ENCODE results near the gene EDARADD. TPM values are rescaled to one million over a fixed set of nuclear protein-coding genes. Genes with fewer than 3 reads are reported as not detected.

Gene EDARADD
- total RNA-seq, 1 donor from 2014 or later = 0.89 TPM

DNA sequence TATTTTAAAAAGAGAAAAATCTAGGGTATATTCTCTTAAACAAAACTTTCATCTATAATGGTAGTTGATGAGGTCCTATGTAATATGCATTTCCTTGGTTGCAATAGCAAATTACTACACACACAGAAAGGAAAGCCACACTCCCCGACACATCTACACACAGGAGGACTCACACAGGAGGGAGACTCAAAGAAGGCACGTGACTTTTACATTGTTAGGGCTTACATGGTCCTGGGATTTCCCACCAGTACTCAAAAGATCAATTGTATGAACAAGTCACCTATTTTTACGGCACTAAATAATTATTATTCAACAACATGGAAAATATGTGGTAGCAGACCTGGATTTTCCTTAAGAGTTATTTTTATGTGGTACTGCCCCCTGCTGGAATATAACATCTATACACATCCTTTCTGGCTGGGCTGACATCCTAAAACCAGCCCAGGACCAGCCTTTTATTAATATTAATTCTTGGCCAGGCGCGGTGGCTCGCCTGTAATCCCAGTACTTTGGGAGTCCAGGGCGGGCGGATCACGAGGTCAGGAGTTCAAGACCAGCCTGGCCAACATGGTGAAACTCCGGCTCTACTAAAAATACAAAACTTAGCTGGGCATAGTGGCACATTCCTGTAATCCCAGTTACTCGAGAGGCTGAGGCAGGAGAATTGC, 95.8 kb downstream of the EDARADD start:
- H3K4me3 ChIP-seq = peak overlapping the region; percentile 12
- DNase-seq (no peak), ATAC-seq (peak; percentile 53 to 77)
- no peaks in the 10 kb centered on the region for H3K27me3 ChIP-seq (ENCODE audit: low read depth)
- TF ChIP-seq, protein P1, sequence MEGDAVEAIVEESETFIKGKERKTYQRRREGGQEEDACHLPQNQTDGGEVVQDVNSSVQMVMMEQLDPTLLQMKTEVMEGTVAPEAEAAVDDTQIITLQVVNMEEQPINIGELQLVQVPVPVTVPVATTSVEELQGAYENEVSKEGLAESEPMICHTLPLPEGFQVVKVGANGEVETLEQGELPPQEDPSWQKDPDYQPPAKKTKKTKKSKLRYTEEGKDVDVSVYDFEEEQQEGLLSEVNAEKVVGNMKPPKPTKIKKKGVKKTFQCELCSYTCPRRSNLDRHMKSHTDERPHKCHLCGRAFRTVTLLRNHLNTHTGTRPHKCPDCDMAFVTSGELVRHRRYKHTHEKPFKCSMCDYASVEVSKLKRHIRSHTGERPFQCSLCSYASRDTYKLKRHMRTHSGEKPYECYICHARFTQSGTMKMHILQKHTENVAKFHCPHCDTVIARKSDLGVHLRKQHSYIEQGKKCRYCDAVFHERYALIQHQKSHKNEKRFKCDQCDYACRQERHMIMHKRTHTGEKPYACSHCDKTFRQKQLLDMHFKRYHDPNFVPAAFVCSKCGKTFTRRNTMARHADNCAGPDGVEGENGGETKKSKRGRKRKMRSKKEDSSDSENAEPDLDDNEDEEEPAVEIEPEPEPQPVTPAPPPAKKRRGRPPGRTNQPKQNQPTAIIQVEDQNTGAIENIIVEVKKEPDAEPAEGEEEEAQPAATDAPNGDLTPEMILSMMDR (IDR thresholded peaks at IDR 0.05) = peak; percentile 59
- H3K36me3 ChIP-seq = no peaks in the 10 kb centered on the region
- no peaks in the 10 kb centered on the region for H3K4me1 ChIP-seq
- no peak overlapping the region for H3K27ac ChIP-seq
- H3K9me3 ChIP-seq = no peaks in the 10 kb centered on the region
- intact Hi-C loops (cut with DNase I) = no loop called here

DNA sequence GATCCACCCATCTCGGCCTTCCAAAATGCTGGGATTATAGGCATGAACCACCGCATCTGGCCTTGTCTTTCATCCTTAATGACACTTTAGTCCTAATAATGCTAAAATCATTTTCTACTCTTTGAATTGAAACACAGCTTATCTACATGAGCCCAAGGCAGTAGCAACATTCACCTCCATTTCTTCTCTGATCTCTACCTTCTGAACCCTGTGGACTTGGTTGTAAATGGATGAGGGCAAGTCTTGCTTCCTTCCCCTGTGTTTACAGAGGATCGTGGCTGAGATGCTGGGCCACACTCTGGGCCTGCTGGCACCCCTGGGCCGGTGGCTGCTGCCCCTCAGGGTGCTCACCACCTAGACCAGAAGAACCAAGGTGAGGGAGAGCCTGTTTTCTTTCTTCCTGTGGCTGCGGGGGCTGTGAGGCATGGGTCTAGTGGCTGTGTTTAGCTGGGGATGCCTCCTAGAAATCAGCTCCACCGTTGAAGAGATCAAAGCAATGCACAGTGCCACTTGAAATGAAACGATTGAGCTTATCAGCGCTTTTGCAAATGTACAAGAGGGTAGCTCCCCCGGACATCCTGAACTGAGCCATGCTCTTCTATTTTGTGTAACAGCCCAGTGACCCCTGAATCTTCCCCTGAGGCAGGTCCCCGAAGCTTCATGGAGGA, 97.5 kb downstream of the EDARADD start:
- DNase-seq = no peak
- H3K27ac ChIP-seq = no peak overlapping the region
- H3K4me1 ChIP-seq = no peaks in the 10 kb centered on the region
- TF ChIP-seq, protein P1 (IDR thresholded peaks at IDR 0.05) = no peak
- ATAC-seq = no peak
- no peak overlapping the region for H3K4me3 ChIP-seq
- H3K36me3 ChIP-seq = no peaks in the 10 kb centered on the region
- H3K27me3 ChIP-seq (ENCODE audit: low read depth) = no peaks in the 10 kb centered on the region
- intact Hi-C loops (cut with DNase I) = no loop called here
- no peaks in the 10 kb centered on the region for H3K9me3 ChIP-seq

DNA sequence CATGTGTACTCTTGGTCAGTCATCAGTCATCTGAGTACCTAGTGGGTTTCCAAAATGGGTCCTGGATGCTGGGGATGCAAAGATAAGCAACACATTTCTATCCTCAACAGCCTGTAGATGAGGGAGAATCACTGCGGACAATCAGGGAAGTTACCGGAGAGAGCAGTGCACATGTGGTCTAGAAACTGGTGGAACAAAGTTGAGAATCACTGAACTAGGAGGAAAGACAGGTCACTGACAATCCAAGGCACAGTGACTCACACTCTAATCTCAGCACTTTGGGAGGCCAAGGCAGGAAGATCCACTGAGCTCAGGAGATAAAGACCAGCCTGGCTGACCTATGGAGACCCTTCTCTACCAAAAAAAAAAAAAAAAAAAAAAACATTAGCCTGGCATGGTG, 98.3 kb downstream of the EDARADD start:
- DNase-seq (no peak), ATAC-seq (no peak)
- H3K4me1 ChIP-seq = no peaks in the 10 kb centered on the region
- H3K9me3 ChIP-seq = no peaks in the 10 kb centered on the region
- intact Hi-C loops (cut with DNase I) = no loop called here
- H3K27me3 ChIP-seq (ENCODE audit: low read depth) = no peaks in the 10 kb centered on the region
- no peak overlapping the region for H3K27ac ChIP-seq
- TF ChIP-seq, protein P1 (IDR thresholded peaks at IDR 0.05) = no peak
- no peaks in the 10 kb centered on the region for H3K36me3 ChIP-seq
- H3K4me3 ChIP-seq = no peak overlapping the region

DNA sequence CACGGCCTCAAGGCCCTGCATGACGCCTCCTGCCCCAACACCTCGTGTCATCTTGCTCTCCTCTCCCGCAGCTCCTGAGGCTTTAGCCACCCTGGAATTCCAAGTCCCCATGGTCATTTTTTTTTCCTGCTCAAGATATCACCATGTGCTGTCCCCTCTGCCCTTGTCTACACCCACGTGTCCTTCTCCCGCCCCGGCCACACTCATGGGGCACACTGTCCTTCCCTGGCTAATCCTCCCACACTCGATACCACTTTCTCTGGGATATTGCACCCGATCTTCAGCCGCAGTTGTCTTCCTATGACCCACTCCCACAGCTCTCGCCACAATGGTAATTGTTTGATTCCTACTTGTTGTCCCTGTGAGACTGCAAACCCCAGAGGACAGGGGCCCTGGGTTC, 100.0 kb downstream of the EDARADD start:
- H3K9me3 ChIP-seq = no peaks in the 10 kb centered on the region
- TF ChIP-seq, protein P1 (IDR thresholded peaks at IDR 0.05) = no peak
- no peaks in the 10 kb centered on the region for H3K4me1 ChIP-seq
- DNase-seq = no peak
- intact Hi-C loops (cut with DNase I) = no loop called here
- H3K27ac ChIP-seq = no peak overlapping the region
- no peak for ATAC-seq
- H3K4me3 ChIP-seq = no peak overlapping the region
- H3K27me3 ChIP-seq (ENCODE audit: low read depth) = no peaks in the 10 kb centered on the region
- H3K36me3 ChIP-seq = no peaks in the 10 kb centered on the region

DNA sequence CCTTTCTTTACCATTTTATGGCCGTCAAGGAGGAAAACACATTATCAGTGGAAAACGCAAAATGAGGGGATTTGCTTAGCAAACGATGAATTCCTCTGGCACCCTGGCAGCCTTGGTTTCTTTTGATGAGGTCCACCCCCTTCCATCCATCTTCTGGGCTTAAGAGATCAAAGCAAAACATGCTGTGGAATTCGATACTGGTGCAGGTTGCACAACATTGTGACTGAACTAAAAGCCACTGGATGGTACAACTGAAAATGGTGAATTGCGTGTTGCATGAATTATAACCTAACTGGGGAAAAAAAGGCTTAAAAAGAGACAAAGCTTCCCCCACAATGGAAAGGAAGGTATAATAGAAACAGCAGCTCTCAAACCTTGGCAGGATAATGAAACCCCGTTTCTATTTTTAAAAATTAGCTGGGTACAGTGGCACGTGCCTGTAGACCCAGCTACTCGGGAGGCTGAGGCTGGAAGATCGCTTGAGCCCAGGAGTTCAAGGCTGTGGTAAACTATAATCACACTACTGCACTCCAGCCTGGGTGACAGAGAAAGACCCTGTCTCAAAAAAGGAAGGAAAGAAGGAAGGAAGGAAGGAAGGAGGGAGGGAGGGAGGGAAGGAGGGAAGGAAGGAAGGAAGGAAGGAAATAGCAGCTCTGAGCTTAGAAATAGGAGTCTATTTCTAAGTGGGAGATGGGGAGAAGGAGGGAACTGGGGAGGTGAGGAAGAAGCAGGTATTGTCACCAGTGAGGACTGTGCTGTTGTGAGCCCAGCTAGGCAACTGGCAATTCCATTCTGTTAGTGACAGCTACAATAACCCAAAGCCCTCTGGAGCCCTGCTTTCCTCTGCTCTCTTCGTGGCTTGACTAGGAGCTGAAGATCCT, 100.7 kb downstream of the EDARADD start:
- intact Hi-C loops (cut with DNase I) = no loop called here
- no peak for ATAC-seq
- no peaks in the 10 kb centered on the region for H3K27me3 ChIP-seq (ENCODE audit: low read depth)
- TF ChIP-seq, protein P1 (IDR thresholded peaks at IDR 0.05) = no peak
- H3K4me1 ChIP-seq = no peaks in the 10 kb centered on the region
- H3K4me3 ChIP-seq = no peak overlapping the region
- no peak overlapping the region for H3K27ac ChIP-seq
- no peaks in the 10 kb centered on the region for H3K9me3 ChIP-seq
- no peak for DNase-seq
- no peaks in the 10 kb centered on the region for H3K36me3 ChIP-seq

Data from lower lobe of right lung (tissue), 2 donors.